NCI-H345 treated with DMSO at 0.1 percent for 48 hours (cell line): ENCODE measurements around the gene KCND2.
"Not testable (repeated sequence)": the region's sequence is repeated elsewhere in the genome, so short reads cannot be mapped to it uniquely, and the experiment has no call there.

Experiments
- DNase-seq: peaks from one replicate; lab custom pipeline; 2025; ENCODE audit not compliant: unreplicated experiment; lab: John Stamatoyannopoulos, UW

Gene KCND2

GRCh38 chr7:120684463-120684862 lies 411.5 kb downstream of the KCND2 start:
- no peak for DNase-seq

- DNase-seq, result no peak
These were observed 418.9 kb downstream of the KCND2 start for GRCh38 chr7:120691915-120692314.

DNA sequence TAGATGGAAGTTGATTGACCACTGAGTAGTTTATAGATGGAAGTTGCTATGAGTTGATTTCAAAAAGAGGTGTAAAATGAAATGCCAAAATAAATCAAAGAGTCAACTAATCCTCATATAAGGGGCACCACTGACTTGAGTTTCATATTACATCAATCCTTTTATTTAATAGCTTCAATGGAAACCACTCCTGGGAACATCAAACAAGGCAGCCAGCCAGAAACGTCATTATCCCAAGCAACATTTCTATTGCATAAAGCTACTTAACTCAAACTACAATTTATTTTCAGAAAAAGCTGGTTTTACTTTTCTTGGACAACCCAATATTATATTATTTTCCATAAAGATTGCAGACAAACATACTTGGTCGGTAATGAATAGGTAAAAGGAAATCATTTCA lies 422.9 kb downstream of the KCND2 start:
- peak; percentile 28 for DNase-seq

DNA sequence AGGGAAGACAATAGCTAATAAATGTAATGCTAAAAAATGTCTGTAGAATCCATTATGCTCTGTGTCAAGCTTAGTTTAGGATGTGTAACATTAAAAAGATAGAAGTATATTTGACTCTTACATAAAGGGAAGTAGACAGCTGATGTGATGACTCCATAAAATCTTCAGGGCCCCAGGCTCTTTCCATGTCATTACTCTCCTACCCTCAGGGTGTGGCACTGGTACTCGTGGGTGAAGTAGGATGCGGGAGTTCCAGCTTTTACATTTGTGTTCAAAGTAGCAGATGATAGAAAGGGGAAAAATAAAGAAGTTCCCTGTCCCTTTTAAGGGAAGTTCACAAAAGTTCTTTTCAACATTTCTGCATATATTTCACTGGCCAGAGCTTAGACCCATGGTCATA lies 427.8 kb downstream of the KCND2 start:
- no peak for DNase-seq

- not testable (repeated sequence) for DNase-seq
These were observed 429.4 kb downstream of the KCND2 start for GRCh38 chr7:120702408-120702807.

DNA sequence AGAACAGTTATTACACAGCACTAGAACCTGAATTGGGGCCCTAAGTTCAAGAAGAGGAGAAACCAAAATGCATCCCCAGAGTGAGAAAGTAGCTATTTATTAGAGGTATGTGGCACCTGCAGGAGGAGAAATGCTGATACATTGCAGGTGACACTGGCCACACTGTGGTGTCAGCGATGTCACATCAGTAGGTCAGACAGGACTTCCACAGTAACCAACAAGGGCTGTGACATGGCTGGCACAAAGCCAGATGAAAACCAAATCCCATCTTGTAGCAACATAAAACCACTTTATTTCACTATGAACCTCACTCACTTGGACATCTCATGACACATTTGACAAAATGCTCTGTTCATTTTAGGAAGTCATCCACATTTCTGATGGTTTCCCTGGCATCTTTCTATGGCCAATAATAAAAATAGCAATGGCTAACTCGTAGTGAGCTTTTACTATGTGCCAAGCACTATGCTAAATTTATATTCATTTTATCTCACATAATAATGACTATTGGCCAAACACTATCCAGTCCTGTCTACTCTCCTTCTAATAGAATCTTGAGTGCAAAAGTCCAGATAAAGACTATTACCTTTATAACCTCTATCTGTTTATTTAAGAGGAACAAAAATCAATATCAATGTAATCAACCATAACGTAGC lies 430.7 kb downstream of the KCND2 start:
- no peak for DNase-seq

DNA sequence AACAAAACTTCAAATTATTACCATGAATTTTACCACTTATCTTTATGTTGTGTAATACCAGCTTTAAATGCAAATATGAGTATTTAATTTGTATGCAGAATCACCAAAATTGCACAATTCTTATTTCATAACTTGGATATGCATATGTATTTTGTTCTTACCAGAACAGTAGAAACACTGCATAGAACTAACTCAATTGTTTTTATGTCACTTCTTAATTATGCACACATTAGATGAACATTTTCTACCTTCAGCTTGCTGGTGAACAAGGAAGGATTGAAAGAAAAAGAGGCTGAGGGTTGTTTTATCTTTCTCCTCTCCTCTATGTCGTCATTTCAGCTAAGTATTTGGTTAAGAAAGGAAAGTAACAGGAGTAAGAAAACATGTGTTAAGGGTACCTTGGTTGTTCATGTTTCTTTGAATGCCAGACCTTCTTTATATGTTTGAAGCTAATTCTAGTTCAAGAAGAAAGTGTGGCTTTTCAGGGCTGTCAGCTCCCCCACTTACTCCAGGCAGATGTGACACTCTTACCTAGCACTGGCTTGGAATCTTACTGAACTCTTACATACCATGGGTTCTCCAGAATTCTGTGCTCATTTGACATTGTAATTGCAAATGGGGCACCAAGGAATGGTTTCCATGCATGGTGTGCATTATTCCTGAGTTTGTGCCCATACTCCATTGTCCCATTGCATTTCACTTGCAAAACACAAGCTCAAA lies 436.4 kb downstream of the KCND2 start:
- no peak for DNase-seq

GRCh38 chr7:120709972-120710320 lies 437.0 kb downstream of the KCND2 start:
- no peak for DNase-seq

- no peak for DNase-seq
These were observed 442.0 kb downstream of the KCND2 start for GRCh38 chr7:120714945-120715344.

GRCh38 chr7:120716307-120716706 lies 443.3 kb downstream of the KCND2 start:
- no peak for DNase-seq

DNA sequence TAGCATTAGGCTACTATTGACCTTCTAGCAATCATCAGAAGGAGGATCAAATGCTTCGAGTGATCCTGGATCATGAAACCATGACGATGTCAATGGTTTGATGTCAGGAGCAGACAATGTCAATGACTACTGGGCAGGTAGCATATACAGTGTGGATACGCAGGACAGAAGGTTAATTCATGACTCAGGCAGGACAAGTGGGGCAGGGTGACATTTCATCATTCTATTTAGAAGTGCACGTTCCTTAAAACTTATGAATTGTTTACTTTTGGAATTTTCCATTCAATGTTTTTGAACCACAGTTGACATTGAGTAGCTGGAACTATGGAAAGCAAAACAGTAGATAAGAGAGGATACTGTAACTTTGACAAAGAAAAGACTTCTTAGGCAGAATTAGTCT lies 444.2 kb downstream of the KCND2 start:
- no peak for DNase-seq

- DNase-seq, result no peak
These were observed 445.4 kb downstream of the KCND2 start for GRCh38 chr7:120718361-120718760.

- DNase-seq, result no peak
These were observed 447.3 kb downstream of the KCND2 start for GRCh38 chr7:120720317-120720716.

DNA sequence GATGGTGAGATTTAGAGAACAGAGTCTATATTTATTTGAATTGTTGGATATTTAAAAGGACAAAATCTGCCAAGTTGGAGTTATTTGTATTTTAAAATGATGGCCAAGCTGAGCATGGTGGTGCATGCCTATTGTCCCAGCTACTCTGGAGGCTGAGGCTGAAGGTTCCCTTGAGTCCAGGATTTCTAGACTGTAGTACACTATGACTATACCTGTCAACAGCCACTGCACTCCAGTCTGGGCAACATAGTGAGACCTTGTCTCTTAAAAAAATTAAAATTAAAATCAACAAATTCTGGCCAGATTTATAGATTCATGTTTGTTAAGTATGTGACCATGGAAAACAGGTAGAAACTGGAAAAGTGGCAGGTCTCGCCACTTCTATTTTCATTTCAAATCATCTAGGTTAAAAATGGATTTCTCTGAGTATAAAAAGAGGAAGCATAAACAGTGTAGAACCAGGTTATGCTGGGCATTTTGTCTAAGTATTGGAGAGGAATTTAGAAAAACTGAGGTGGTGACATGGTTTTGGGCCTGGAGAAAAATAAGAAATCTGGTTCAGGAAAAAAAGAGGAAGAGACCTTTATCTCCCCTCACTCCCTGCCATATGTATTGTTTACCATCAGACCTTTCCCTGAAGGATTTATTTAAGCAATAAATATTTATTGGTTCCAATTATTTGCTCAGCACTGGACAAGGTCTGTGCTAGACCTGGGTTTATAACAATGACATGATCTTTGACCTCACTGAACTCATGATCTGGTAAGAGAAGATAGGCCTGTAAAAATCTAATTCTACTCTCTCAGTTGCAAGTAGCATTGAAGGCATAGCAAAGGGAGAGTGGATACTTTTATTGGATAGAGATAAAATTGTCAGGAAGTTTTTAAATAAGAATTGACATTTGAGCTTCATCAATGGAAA lies 450.8 kb downstream of the KCND2 start:
- no peak for DNase-seq

GRCh38 chr7:120724448-120724847 lies 451.5 kb downstream of the KCND2 start:
- no peak for DNase-seq

GRCh38 chr7:120724955-120725354 lies 452.0 kb downstream of the KCND2 start:
- no peak for DNase-seq

GRCh38 chr7:120725376-120726039 lies 452.5 kb downstream of the KCND2 start:
- peak; percentile 46 for DNase-seq

GRCh38 chr7:120729245-120729644 lies 456.3 kb downstream of the KCND2 start:
- DNase-seq, result no peak

GRCh38 chr7:120731271-120731670 lies 458.3 kb downstream of the KCND2 start:
- no peak for DNase-seq

- no peak for DNase-seq
These were observed 459.3 kb downstream of the KCND2 start for GRCh38 chr7:120732256-120732655.

GRCh38 chr7:120733143-120733542 lies 460.2 kb downstream of the KCND2 start:
- no peak for DNase-seq
